Measurements from ENCODE around the gene FOSL2.

Gene FOSL2

GRCh38 chr2:28399956-28400355 is 7.3 kb downstream of the FOSL2 start:
- H3K79me2 ChIP-seq (ENCODE audit: low read length), result peaks cover 63% of the 10 kb centered on the region
- no peaks in the 10 kb centered on the region for H3K27me3 ChIP-seq (replicated peaks; ENCODE audit: insufficient read depth, low read length)
- no peak overlapping the region for H3K27ac ChIP-seq (ENCODE audit: low read length)
- TF ChIP-seq CTCF (IDR thresholded peaks at IDR 0.05; ENCODE audit: low read length) (no peak), EZH2 (optimal IDR thresholded peaks at IDR 0.05; ENCODE audit: low read depth, low read length) (no peak), EZH2phosphoT487 (IDR thresholded peaks at IDR 0.05; ENCODE audit: low read length) (no peak)
- H3K4me3 ChIP-seq (ENCODE audit: low read length), result no peak overlapping the region
- H3K4me2 ChIP-seq (ENCODE audit: low read depth, low read length), result no peak overlapping the region
- no peak overlapping the region for H3K9ac ChIP-seq (ENCODE audit: low read length)
- no peaks in the 10 kb centered on the region; the same call in 1 of the 2 replicates for H3K36me3 ChIP-seq (replicated peaks; ENCODE audit: insufficient read depth, low read length)
- H3K4me1 ChIP-seq (ENCODE audit: low read length), result no peaks in the 10 kb centered on the region
- H3K9me3 ChIP-seq (replicated peaks; ENCODE audit: insufficient read depth, low read length), result no peaks in the 10 kb centered on the region
- no peaks in the 10 kb centered on the region for H3F3A ChIP-seq (ENCODE audit: insufficient read depth, low read length)
- DNase-seq, result no peak
- no peaks in the 10 kb centered on the region for H3K9me2 ChIP-seq (replicated peaks; ENCODE audit: insufficient read depth, low read length)
- no peaks in the 10 kb centered on the region for H4K20me1 ChIP-seq (ENCODE audit: insufficient read depth, low read length)
- no peak overlapping the region for H2AFZ ChIP-seq (ENCODE audit: low read length)

- Histone ChIP-seq H3K4me2 (ENCODE audit: low read depth, low read length) (no peak overlapping the region), H3K9me2 (replicated peaks; ENCODE audit: insufficient read depth, low read length) (no peaks in the 10 kb centered on the region), H3F3A (ENCODE audit: insufficient read depth, low read length) (no peaks in the 10 kb centered on the region), H3K79me2 (ENCODE audit: low read length) (peaks cover 58% of the 10 kb centered on the region), H3K9ac (ENCODE audit: low read length) (no peak overlapping the region), H3K27me3 (replicated peaks; ENCODE audit: insufficient read depth, low read length) (no peaks in the 10 kb centered on the region), H2AFZ (ENCODE audit: low read length) (no peak overlapping the region), H3K9me3 (replicated peaks; ENCODE audit: insufficient read depth, low read length) (no peaks in the 10 kb centered on the region), H3K4me1 (ENCODE audit: low read length) (no peaks in the 10 kb centered on the region), H3K4me3 (ENCODE audit: low read length) (no peak overlapping the region), H4K20me1 (ENCODE audit: insufficient read depth, low read length) (no peaks in the 10 kb centered on the region), H3K27ac (ENCODE audit: low read length) (no peak overlapping the region), H3K36me3 (replicated peaks; ENCODE audit: insufficient read depth, low read length) (no peaks in the 10 kb centered on the region; the same call in 1 of the 2 replicates)
- no peak for DNase-seq
- TF ChIP-seq EZH2 (optimal IDR thresholded peaks at IDR 0.05; ENCODE audit: low read depth, low read length) (no peak), EZH2phosphoT487 (IDR thresholded peaks at IDR 0.05; ENCODE audit: low read length) (no peak), CTCF (IDR thresholded peaks at IDR 0.05; ENCODE audit: low read length) (no peak)
Observed at GRCh38 chr2:28400419-28400818, 7.8 kb downstream of the FOSL2 start.

GRCh38 chr2:28400921-28401320 is 8.3 kb downstream of the FOSL2 start:
- no peak overlapping the region for H3K9ac ChIP-seq (ENCODE audit: low read length)
- no peaks in the 10 kb centered on the region for H3K9me3 ChIP-seq (replicated peaks; ENCODE audit: insufficient read depth, low read length)
- no peak overlapping the region for H3K4me3 ChIP-seq (ENCODE audit: low read length)
- H3K27me3 ChIP-seq (replicated peaks; ENCODE audit: insufficient read depth, low read length), result no peaks in the 10 kb centered on the region
- DNase-seq, result no peak
- no peaks in the 10 kb centered on the region for H4K20me1 ChIP-seq (ENCODE audit: insufficient read depth, low read length)
- no peak overlapping the region for H3K4me2 ChIP-seq (ENCODE audit: low read depth, low read length)
- H3K79me2 ChIP-seq (ENCODE audit: low read length), result peaks cover 53% of the 10 kb centered on the region
- H3K9me2 ChIP-seq (replicated peaks; ENCODE audit: insufficient read depth, low read length), result no peaks in the 10 kb centered on the region
- no peaks in the 10 kb centered on the region for H3K4me1 ChIP-seq (ENCODE audit: low read length)
- no peak overlapping the region for H3K27ac ChIP-seq (ENCODE audit: low read length)
- TF ChIP-seq EZH2 (optimal IDR thresholded peaks at IDR 0.05; ENCODE audit: low read depth, low read length) (no peak), CTCF (IDR thresholded peaks at IDR 0.05; ENCODE audit: low read length) (no peak), EZH2phosphoT487 (IDR thresholded peaks at IDR 0.05; ENCODE audit: low read length) (no peak)
- H3F3A ChIP-seq (ENCODE audit: insufficient read depth, low read length), result no peaks in the 10 kb centered on the region
- H3K36me3 ChIP-seq (replicated peaks; ENCODE audit: insufficient read depth, low read length), result no peaks in the 10 kb centered on the region; the same call in 1 of the 2 replicates
- no peak overlapping the region for H2AFZ ChIP-seq (ENCODE audit: low read length)
